Activated naive CD4-positive, alpha-beta T cell treated with anti-CD3 and anti-CD28 coated beads, Interleukin-2, amount 50 U/mL, for 72 hours (primary cell): ENCODE measurements around the gene ZNF319. TPM values are rescaled to one million over a fixed set of nuclear protein-coding genes. Genes with fewer than 3 reads are reported as not detected.

Experiments used
- total RNA-seq, 2 donors: library from RNA; stranded (reverse); gene quantifications; one replicate each; pipeline ENCODE4 v1.2.3, GENCODE V29; 2022

ZNF319 gene
- total RNA-seq, 2 donors from 2014 or later: 3.1 to 5.6 TPM

Other genes starting within 250 kb of the ZNF319 start
- under 1 TPM; 0.16 to 0.64 TPM for gene KIFC3, start 198.2 kb downstream of the ZNF319 start, total RNA-seq
- gene CNGB1, start 29.5 kb downstream of the ZNF319 start, total RNA-seq: under 1 TPM in 1 of 2 donors, not detected in 1; 0.51 TPM
- gene USB1, start 735 bp upstream of the ZNF319 start, total RNA-seq: 10 to 100 TPM; 39.8 to 50.6 TPM
- under 1 TPM; 0.07 to 0.76 TPM for gene MMP15, start 25.1 kb upstream of the ZNF319 start, total RNA-seq
- 10 to 100 TPM; 36.6 to 40.4 TPM for gene CFAP20, start 128.7 kb upstream of the ZNF319 start, total RNA-seq
- gene CSNK2A2, start 197.4 kb upstream of the ZNF319 start, total RNA-seq: 10 to 100 TPM; 67.9 to 88.4 TPM